HepG2 (cell line): ENCODE data around the gene TMEM247. TPM values are rescaled to one million over a fixed set of nuclear protein-coding genes. Genes with fewer than 3 reads are reported as not detected.
A peak's percentile ranks its signal among the peaks of the same experiment; 100 is the strongest.

Experiments used
- AHR ChIP-seq: IDR thresholded peaks from 2 replicates; pipeline ENCODE4 v1.6.1; 2018; ENCODE audit warnings: missing genetic modification reagents, missing compliant biosample characterization
- GLI4 ChIP-seq: sonication (generic); formaldehyde crosslinking; IDR thresholded peaks from 2 replicates; pipeline ENCODE4 v1.5.1; 2020; ENCODE audit warnings: missing genetic modification reagents, mild to moderate bottlenecking, moderate library complexity, borderline replicate concordance
- HOXA9 ChIP-seq: sonication (generic); formaldehyde crosslinking; IDR thresholded peaks from 2 replicates; pipeline ENCODE4 v1.8.1; 2022; ENCODE audit warnings: missing genetic modification reagents, mild to moderate bottlenecking, moderate library complexity, borderline replicate concordance
- MTF1 ChIP-seq: sonication (generic); formaldehyde crosslinking; IDR thresholded peaks from 2 replicates; pipeline ENCODE4 v1.5.0; 2020; ENCODE audit warnings: missing genetic modification reagents
- MXD4 ChIP-seq: IDR thresholded peaks from 2 replicates; pipeline ENCODE4 v1.6.1; 2016; ENCODE audit warnings: mild to moderate bottlenecking, missing biosample characterization, missing genetic modification reagents
- NONO ChIP-seq, 2 experiments: fragments of 450-650 bp in 1 of 2; sonication (generic) in 1 of 2; formaldehyde crosslinking in 1 of 2; IDR thresholded peaks in 1 of 2; conservative IDR thresholded peaks in 1 of 2; 2 replicates each; pipeline versions ENCODE4 v1.6.1 to v1.8.0; 2017 to 2022; ENCODE audit warnings: mild to moderate bottlenecking in 1 of 2, missing genetic modification reagents in 1 of 2, moderate library complexity in 1 of 2
- PHF21A ChIP-seq: sonication (generic); formaldehyde crosslinking; IDR thresholded peaks from 2 replicates; pipeline ENCODE4 v1.5.0; 2020; ENCODE audit warnings: mild to moderate bottlenecking, missing genetic modification reagents
- ZBTB7A ChIP-seq: sonication (generic); formaldehyde crosslinking; IDR thresholded peaks from 2 replicates; pipeline ENCODE4 v1.8.0; 2022; ENCODE audit warnings: mild to moderate bottlenecking, missing genetic modification reagents
- ZFP82 ChIP-seq: sonication (generic); formaldehyde crosslinking; IDR thresholded peaks from 2 replicates; pipeline ENCODE4 v1.5.1; 2020; ENCODE audit warnings: mild to moderate bottlenecking, missing genetic modification reagents, borderline replicate concordance
- ZNF530 ChIP-seq: sonication (generic); formaldehyde crosslinking; IDR thresholded peaks from 2 replicates; pipeline ENCODE4 v1.5.0; 2020; ENCODE audit warnings: low read depth, mild to moderate bottlenecking, missing genetic modification reagents
- ZNF772 ChIP-seq: sonication (generic); formaldehyde crosslinking; IDR thresholded peaks from 2 replicates; pipeline ENCODE4 v1.5.0; 2020; ENCODE audit warnings: mild to moderate bottlenecking, missing genetic modification reagents
- ZNF777 ChIP-seq: sonication (generic); formaldehyde crosslinking; IDR thresholded peaks from 2 replicates; pipeline ENCODE4 v1.4.0; 2020; ENCODE audit warnings: missing genetic modification reagents
- ZSCAN22 ChIP-seq: sonication (generic); formaldehyde crosslinking; IDR thresholded peaks from 2 replicates; pipeline ENCODE4 v1.4.0; 2020; ENCODE audit warnings: mild to moderate bottlenecking, missing genetic modification reagents
- polyA plus RNA-seq, 8 experiments: library from polyadenylated mRNA; depleted of rRNA in 3 of 8; stranded (reverse) in 7 of 8; unstranded in 1 of 8; fragments of >200 nt; fragmentation: Illumina TruSeq in 4 of 8; extraction: Trizol in 4 of 8; gene quantifications; 2 replicates each; pipeline versions ENCODE4 v1.2.1 to v1.2.3, GENCODE V29; 2011 to 2016; ENCODE audit warnings: low read depth in 4 of 8, missing spikeins in 1 of 8, mixed read lengths in 1 of 8; ENCODE audit not compliant: insufficient read depth in 1 of 8
- total RNA-seq, 5 experiments: library from RNA; depleted of rRNA; stranded (reverse); fragments of >200 nt; fragmentation: Illumina TruSeq; extraction: Trizol; gene quantifications; 2 replicates each; pipeline ENCODE4 v1.2.3, GENCODE V29; 2016; ENCODE audit warnings: low read depth in 1 of 5
- TF ChIP-seq, protein P1 (sequence below): sonication (generic); formaldehyde crosslinking; IDR thresholded peaks from 2 replicates; pipeline ENCODE4 v1.8.1; 2023; ENCODE audit warnings: mild to moderate bottlenecking, inconsistent platforms, moderate library complexity, missing genetic modification reagents, borderline replicate concordance
- TF ChIP-seq, protein P2 (sequence below): sonication (generic); formaldehyde crosslinking; IDR thresholded peaks from 2 replicates; pipeline ENCODE4 v1.4.0; 2020; ENCODE audit warnings: missing genetic modification reagents
- TF ChIP-seq, protein P3 (sequence below): IDR thresholded peaks from 2 replicates; pipeline ENCODE4 v1.6.1; 2016; ENCODE audit warnings: low read depth, borderline replicate concordance
- TF ChIP-seq, protein P4 (sequence below): sonication (generic); formaldehyde crosslinking; conservative IDR thresholded peaks from 2 replicates; pipeline ENCODE4 v1.8.0; 2022; ENCODE audit warnings: low read depth, missing genetic modification reagents
- TF ChIP-seq, protein P5 (sequence below): sonication (generic); formaldehyde crosslinking; IDR thresholded peaks from 2 replicates; pipeline ENCODE4 v1.4.0; 2020; ENCODE audit warnings: missing genetic modification reagents

TMEM247 gene
- total and polyA plus RNA-seq, 2 of the 13 experiments (the other 11 are each of a cell fraction or from before 2014, with no cell fraction given) = not detected

DNA sequence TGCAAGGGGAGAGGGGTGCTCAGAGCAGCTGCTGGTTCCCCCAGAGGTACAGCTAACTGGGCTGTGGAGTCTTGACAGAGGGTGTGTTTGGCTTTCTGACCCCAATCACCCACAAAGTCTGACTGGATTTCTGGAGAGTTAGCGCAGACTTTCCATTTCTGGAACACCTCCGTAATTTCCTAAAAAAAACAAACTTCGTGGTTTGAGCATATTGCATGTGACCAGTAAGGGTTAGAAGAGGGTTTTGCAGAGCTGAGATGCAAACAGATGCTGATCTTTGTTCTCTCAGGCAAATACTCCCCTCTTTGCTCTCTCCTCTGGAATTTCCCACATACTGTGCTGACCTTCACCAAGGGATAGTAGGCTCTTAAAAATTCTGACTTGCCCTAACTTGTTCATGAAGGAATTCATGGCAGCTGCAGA is 44.5 kb upstream of the TMEM247 start (continued):
- TF ChIP-seq, protein P1, sequence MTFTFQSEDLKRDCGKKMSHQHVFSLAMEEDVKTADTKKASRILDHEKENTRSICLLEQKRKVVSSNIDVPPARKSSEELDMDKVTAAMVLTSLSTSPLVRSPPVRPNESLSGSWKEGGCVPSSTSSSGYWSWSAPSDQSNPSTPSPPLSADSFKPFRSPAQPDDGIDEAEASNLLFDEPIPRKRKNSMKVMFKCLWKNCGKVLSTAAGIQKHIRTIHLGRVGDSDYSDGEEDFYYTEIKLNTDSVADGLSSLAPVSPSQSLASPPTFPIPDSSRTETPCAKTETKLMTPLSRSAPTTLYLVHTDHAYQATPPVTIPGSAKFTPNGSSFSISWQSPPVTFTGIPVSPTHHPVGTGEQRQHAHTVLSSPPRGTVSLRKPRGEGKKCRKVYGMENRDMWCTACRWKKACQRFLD (CRISPR knock-in tag) = no peak
- peak; percentile 62; the same call in 1 of the 2 replicates for TF ChIP-seq PHF21A
- TF ChIP-seq ZNF777 = no peak
- no peak; the same call in 1 of the 2 replicates for TF ChIP-seq ZNF772 (CRISPR knock-in tag)
- TF ChIP-seq, protein P2, sequence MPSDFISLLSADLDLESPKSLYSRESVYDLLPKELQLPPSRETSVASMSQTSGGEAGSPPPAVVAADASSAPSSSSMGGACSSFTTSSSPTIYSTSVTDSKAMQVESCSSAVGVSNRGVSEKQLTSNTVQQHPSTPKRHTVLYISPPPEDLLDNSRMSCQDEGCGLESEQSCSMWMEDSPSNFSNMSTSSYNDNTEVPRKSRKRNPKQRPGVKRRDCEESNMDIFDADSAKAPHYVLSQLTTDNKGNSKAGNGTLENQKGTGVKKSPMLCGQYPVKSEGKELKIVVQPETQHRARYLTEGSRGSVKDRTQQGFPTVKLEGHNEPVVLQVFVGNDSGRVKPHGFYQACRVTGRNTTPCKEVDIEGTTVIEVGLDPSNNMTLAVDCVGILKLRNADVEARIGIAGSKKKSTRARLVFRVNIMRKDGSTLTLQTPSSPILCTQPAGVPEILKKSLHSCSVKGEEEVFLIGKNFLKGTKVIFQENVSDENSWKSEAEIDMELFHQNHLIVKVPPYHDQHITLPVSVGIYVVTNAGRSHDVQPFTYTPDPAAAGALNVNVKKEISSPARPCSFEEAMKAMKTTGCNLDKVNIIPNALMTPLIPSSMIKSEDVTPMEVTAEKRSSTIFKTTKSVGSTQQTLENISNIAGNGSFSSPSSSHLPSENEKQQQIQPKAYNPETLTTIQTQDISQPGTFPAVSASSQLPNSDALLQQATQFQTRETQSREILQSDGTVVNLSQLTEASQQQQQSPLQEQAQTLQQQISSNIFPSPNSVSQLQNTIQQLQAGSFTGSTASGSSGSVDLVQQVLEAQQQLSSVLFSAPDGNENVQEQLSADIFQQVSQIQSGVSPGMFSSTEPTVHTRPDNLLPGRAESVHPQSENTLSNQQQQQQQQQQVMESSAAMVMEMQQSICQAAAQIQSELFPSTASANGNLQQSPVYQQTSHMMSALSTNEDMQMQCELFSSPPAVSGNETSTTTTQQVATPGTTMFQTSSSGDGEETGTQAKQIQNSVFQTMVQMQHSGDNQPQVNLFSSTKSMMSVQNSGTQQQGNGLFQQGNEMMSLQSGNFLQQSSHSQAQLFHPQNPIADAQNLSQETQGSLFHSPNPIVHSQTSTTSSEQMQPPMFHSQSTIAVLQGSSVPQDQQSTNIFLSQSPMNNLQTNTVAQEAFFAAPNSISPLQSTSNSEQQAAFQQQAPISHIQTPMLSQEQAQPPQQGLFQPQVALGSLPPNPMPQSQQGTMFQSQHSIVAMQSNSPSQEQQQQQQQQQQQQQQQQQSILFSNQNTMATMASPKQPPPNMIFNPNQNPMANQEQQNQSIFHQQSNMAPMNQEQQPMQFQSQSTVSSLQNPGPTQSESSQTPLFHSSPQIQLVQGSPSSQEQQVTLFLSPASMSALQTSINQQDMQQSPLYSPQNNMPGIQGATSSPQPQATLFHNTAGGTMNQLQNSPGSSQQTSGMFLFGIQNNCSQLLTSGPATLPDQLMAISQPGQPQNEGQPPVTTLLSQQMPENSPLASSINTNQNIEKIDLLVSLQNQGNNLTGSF (CRISPR knock-in tag) = no peak
- TF ChIP-seq, protein P3, sequence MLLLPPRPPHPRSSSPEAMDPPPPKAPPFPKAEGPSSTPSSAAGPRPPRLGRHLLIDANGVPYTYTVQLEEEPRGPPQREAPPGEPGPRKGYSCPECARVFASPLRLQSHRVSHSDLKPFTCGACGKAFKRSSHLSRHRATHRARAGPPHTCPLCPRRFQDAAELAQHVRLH (CRISPR knock-in tag) = no peak
- no peak for TF ChIP-seq AHR (CRISPR knock-in tag)
- no peak for TF ChIP-seq MTF1 (CRISPR knock-in tag)
- TF ChIP-seq, protein P4, sequence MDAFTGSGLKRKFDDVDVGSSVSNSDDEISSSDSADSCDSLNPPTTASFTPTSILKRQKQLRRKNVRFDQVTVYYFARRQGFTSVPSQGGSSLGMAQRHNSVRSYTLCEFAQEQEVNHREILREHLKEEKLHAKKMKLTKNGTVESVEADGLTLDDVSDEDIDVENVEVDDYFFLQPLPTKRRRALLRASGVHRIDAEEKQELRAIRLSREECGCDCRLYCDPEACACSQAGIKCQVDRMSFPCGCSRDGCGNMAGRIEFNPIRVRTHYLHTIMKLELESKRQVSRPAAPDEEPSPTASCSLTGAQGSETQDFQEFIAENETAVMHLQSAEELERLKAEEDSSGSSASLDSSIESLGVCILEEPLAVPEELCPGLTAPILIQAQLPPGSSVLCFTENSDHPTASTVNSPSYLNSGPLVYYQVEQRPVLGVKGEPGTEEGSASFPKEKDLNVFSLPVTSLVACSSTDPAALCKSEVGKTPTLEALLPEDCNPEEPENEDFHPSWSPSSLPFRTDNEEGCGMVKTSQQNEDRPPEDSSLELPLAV (CRISPR knock-in tag) = no peak
- TF ChIP-seq ZNF530 (CRISPR knock-in tag) = no peak
- no peak for TF ChIP-seq GLI4 (CRISPR knock-in tag)
- TF ChIP-seq ZSCAN22 (CRISPR knock-in tag) = no peak
- no peak for TF ChIP-seq ZBTB7A (CRISPR knock-in tag)
- 0 out of 2 replicates have a peak, but pooled peaks have one; percentile 33 for TF ChIP-seq ZFP82 (CRISPR knock-in tag)
- TF ChIP-seq MXD4 (CRISPR knock-in tag) = no peak; the same call in 1 of the 2 replicates
- TF ChIP-seq HOXA9 = no peak
- no peak for TF ChIP-seq NONO (IDR thresholded peaks at IDR 0.05)
- TF ChIP-seq NONO (CRISPR knock-in tag; conservative IDR thresholded peaks at IDR 0.05) = peak; percentile 37; the same call in 1 of the 2 replicates
- TF ChIP-seq, protein P5, sequence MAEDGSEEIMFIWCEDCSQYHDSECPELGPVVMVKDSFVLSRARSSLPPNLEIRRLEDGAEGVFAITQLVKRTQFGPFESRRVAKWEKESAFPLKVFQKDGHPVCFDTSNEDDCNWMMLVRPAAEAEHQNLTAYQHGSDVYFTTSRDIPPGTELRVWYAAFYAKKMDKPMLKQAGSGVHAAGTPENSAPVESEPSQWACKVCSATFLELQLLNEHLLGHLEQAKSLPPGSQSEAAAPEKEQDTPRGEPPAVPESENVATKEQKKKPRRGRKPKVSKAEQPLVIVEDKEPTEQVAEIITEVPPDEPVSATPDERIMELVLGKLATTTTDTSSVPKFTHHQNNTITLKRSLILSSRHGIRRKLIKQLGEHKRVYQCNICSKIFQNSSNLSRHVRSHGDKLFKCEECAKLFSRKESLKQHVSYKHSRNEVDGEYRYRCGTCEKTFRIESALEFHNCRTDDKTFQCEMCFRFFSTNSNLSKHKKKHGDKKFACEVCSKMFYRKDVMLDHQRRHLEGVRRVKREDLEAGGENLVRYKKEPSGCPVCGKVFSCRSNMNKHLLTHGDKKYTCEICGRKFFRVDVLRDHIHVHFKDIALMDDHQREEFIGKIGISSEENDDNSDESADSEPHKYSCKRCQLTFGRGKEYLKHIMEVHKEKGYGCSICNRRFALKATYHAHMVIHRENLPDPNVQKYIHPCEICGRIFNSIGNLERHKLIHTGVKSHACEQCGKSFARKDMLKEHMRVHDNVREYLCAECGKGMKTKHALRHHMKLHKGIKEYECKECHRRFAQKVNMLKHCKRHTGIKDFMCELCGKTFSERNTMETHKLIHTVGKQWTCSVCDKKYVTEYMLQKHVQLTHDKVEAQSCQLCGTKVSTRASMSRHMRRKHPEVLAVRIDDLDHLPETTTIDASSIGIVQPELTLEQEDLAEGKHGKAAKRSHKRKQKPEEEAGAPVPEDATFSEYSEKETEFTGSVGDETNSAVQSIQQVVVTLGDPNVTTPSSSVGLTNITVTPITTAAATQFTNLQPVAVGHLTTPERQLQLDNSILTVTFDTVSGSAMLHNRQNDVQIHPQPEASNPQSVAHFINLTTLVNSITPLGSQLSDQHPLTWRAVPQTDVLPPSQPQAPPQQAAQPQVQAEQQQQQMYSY = no peak
